CD4-positive, alpha-beta T cell (primary cell): ENCODE data around the gene FIG4. TPM values are rescaled to one million over a fixed set of nuclear protein-coding genes. Genes with fewer than 3 reads are reported as not detected.

Source experiments
- ATAC-seq: fragments of 200-7000 bp; cut with Tn5 transposase; one replicate; pipeline ENCODE4 v1.10.0; 2022; ENCODE audit warnings: mild to moderate bottlenecking; ENCODE audit not compliant: poor library complexity
- CTCF ChIA-PET: fragments of 350-600 bp; sonication (Branson Sonifier 250); formaldehyde crosslinking; loops from one replicate; lab custom pipeline; 2021; ENCODE audit warnings: antibody characterized with exemption, inconsistent platforms; lab: Charles Lee
- POLR2A ChIA-PET: fragments of 350-600 bp; sonication (Branson Sonifier 250); formaldehyde crosslinking; loops from one replicate; lab custom pipeline; 2021; ENCODE audit warnings: antibody characterized with exemption, inconsistent platforms; lab: Charles Lee
- DNase-seq, 14 experiments: peaks; one replicate each; pipeline ENCODE4 v3.0.0-alpha.2; 2013 to 2020; ENCODE audit warnings: mixed read lengths in 2 of 14
- H3K27ac ChIP-seq, 2 donors: one replicate each; pipeline versions ENCODE4 v1.5.1 to v1.7.0; 2013; ENCODE audit warnings: low read length in 2 of 2, low read depth in 1 of 2, mild to moderate bottlenecking in 1 of 2
- H3K27me3 ChIP-seq, 2 experiments: 1 replicate in 1 of 2; 2 replicates in 1 of 2; pipeline versions ENCODE4 v1.6.1 to v1.7.0; 2013; ENCODE audit warnings: low read length in 2 of 2, control low read depth in 1 of 2, mild to moderate bottlenecking in 1 of 2, moderate library complexity in 1 of 2; ENCODE audit not compliant: insufficient read depth in 2 of 2, control insufficient read depth in 1 of 2
- H3K36me3 ChIP-seq: one replicate; pipeline ENCODE4 v1.6.1; 2013; ENCODE audit warnings: low read length, control low read depth; ENCODE audit not compliant: insufficient read depth
- H3K4me1 ChIP-seq: one replicate; pipeline ENCODE4 v1.6.1; 2013; ENCODE audit warnings: low read length, control low read depth; ENCODE audit not compliant: insufficient read depth
- H3K4me3 ChIP-seq: one replicate; pipeline ENCODE4 v1.5.1; 2013; ENCODE audit warnings: mild to moderate bottlenecking, low read length, moderate library complexity
- H3K9me3 ChIP-seq, 2 experiments: 1 replicate in 1 of 2; 2 replicates in 1 of 2; pipeline versions ENCODE4 v1.6.1 to v1.7.0; 2013; ENCODE audit warnings: low read length in 2 of 2, mild to moderate bottlenecking in 2 of 2, control low read depth in 1 of 2, moderate library complexity in 1 of 2; ENCODE audit not compliant: control insufficient read depth in 1 of 2, insufficient read depth in 1 of 2
- H3K27ac Mint-ChIP-seq: one replicate; pipeline ENCODE4 v1.8.0; 2020; ENCODE audit warnings: mixed read lengths
- H3K27me3 Mint-ChIP-seq: one replicate; pipeline ENCODE4 v1.8.0; 2021; ENCODE audit warnings: mixed read lengths
- H3K36me3 Mint-ChIP-seq: one replicate; pipeline ENCODE4 v1.8.0; 2021; ENCODE audit warnings: low read depth, mixed read lengths
- H3K4me1 Mint-ChIP-seq: one replicate; pipeline ENCODE4 v1.8.0; 2021; ENCODE audit warnings: low read depth, mixed read lengths
- H3K4me3 Mint-ChIP-seq: one replicate; pipeline ENCODE4 v1.8.0; 2020; ENCODE audit warnings: mild to moderate bottlenecking, mixed read lengths
- H3K9me3 Mint-ChIP-seq: one replicate; pipeline ENCODE4 v1.8.0; 2020; ENCODE audit warnings: mixed read lengths
- intact Hi-C, 2 experiments: fragments of 100-400 bp; cut with DNase I in 1 of 2; cut with micrococcal nuclease in 1 of 2; formaldehyde crosslinking; loops; one replicate each; pipeline versions ENCODE4 v1.15.1 to v1.9.0; 2023 to 2025; cut with DNase I, micrococcal nuclease
- total RNA-seq, 174 experiments: library from RNA in 2 of 174; stranded (reverse) in 2 of 174; gene quantifications; one replicate each; pipeline ENCODE4 v1.2.3 and lab custom pipeline; 2021 to 2026
- TF ChIP-seq, protein P1 (sequence below): fragments of 200-600 bp; IDR thresholded peaks from one replicate; pipeline ENCODE4 v1.8.0; 2022; ENCODE audit warnings: antibody characterized with exemption, mild to moderate bottlenecking

FIG4 gene
- total RNA-seq, 2 experiments from 2014 or later: 3.3 to 4.0 TPM

DNA sequence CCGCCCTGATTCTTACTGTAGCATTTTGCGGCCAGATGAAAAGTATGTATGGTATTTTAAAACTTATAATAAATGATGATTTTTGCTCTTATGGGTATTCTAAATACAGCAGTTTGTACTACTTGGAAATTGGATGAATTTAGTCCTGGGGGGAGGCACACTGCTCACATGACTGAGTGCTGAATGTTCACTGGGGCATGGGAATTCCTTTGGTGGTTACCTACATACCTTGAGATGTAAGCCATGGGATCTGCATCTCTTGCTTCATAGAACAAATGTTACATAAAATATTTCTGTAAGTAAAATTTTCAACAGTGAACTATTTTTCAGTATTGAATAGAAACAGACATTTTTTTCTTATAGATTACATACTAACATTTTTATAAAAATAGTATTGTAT, 71.1 kb downstream of the FIG4 start:
- no peak overlapping the region for H3K27ac Mint-ChIP-seq
- Histone ChIP-seq H3K4me3 (no peak overlapping the region), H3K36me3 (peaks cover 14% of the 10 kb centered on the region), H3K27ac (no peak overlapping the region), H3K27me3 (no peaks in the 10 kb centered on the region), H3K9me3 (no peaks in the 10 kb centered on the region), H3K4me1 (peaks cover 5% of the 10 kb centered on the region)
- no peak overlapping the region for H3K4me3 Mint-ChIP-seq
- peaks cover under 1% of the 10 kb centered on the region for H3K9me3 Mint-ChIP-seq
- intact Hi-C loops: no loop called here
- H3K4me1 Mint-ChIP-seq: peaks cover 18% of the 10 kb centered on the region
- H3K27me3 Mint-ChIP-seq: no peaks in the 10 kb centered on the region
- ChIA-PET CTCF (no interaction called here), POLR2A (no interaction called here)
- DNase-seq (no peak), ATAC-seq (no peak)
- peaks cover 78% of the 10 kb centered on the region for H3K36me3 Mint-ChIP-seq
- TF ChIP-seq, protein P1, sequence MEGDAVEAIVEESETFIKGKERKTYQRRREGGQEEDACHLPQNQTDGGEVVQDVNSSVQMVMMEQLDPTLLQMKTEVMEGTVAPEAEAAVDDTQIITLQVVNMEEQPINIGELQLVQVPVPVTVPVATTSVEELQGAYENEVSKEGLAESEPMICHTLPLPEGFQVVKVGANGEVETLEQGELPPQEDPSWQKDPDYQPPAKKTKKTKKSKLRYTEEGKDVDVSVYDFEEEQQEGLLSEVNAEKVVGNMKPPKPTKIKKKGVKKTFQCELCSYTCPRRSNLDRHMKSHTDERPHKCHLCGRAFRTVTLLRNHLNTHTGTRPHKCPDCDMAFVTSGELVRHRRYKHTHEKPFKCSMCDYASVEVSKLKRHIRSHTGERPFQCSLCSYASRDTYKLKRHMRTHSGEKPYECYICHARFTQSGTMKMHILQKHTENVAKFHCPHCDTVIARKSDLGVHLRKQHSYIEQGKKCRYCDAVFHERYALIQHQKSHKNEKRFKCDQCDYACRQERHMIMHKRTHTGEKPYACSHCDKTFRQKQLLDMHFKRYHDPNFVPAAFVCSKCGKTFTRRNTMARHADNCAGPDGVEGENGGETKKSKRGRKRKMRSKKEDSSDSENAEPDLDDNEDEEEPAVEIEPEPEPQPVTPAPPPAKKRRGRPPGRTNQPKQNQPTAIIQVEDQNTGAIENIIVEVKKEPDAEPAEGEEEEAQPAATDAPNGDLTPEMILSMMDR: no peak

DNA sequence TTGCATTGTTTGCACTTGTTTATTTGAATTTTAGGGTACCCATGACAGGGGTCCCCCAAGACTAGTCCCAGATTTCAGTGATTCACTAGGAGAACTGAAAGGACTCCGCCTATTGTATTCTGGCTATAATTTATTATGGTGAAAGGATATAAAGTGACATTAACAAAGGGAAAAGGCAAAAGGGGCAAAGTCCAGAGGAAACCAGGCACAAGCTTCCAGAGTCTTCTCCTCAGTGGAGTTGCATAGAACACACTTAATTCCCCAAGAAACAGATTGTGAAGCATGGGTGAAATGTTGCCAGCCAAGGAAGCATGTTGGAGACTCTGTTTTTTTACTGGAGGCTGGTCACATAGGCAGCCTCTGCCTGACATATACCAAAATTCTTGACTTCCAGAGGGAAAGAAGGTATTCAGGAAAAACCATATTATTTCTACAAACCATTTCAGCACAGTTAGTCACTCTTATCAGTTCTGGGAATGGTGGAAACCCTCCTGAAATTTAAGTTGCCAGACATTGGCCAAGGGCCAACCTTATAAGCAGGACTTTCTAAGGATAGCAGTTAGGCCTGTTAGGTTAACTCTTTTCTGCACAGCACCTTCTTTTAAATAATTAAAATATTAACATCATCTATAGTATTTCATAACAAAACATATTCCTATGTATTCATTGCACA, 71.8 kb downstream of the FIG4 start:
- Mint-ChIP-seq H3K4me3 (no peak overlapping the region), H3K27ac (no peak overlapping the region), H3K9me3 (no peaks in the 10 kb centered on the region), H3K4me1 (peaks cover 18% of the 10 kb centered on the region), H3K36me3 (peaks cover 78% of the 10 kb centered on the region), H3K27me3 (no peaks in the 10 kb centered on the region)
- POLR2A ChIA-PET: interaction anchor here (0.9 kb wide), 1 partner anchor 19 kb away, joined by 3 read pairs; no protein-coding TSS in a partner anchor
- TF ChIP-seq, protein P1: no peak
- Histone ChIP-seq H3K4me1 (peaks cover 5% of the 10 kb centered on the region), H3K27ac (no peak overlapping the region), H3K9me3 (no peaks in the 10 kb centered on the region), H3K36me3 (peaks cover 22% of the 10 kb centered on the region), H3K27me3 (no peaks in the 10 kb centered on the region), H3K4me3 (no peak overlapping the region)
- CTCF ChIA-PET: no interaction called here
- ATAC-seq (no peak), DNase-seq (no peak)
- intact Hi-C loops: no loop called here

DNA sequence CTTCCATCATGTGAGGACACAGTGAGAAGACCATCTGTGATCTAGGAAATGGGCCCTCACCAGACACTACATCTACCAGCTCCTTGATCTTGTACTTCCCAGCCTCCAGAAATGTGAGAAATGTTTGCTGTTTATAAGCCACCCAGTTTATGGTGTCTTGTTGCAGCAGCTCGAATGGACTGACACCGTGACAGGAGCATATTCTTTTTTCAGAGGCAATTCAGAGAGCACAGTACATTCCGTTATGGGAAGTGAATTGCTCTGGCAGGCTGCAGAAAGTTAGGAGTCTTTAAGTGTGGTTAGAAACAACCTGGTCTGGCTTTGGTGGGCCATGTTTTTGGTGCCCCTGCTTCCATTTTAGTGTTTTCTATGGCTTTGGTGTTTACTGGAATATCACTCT, 75.1 kb downstream of the FIG4 start:
- intact Hi-C loops: no loop called here
- Mint-ChIP-seq H3K36me3 (peaks cover 74% of the 10 kb centered on the region), H3K4me1 (no peaks in the 10 kb centered on the region), H3K27ac (no peak overlapping the region), H3K9me3 (no peaks in the 10 kb centered on the region), H3K27me3 (no peaks in the 10 kb centered on the region), H3K4me3 (no peak overlapping the region)
- ChIA-PET POLR2A (no interaction called here), CTCF (no interaction called here)
- Histone ChIP-seq H3K27me3 (no peaks in the 10 kb centered on the region), H3K36me3 (peaks cover 26% of the 10 kb centered on the region), H3K27ac (no peak overlapping the region), H3K4me3 (no peak overlapping the region), H3K9me3 (no peaks in the 10 kb centered on the region), H3K4me1 (no peaks in the 10 kb centered on the region)
- TF ChIP-seq, protein P1: no peak
- no peak for DNase-seq
- ATAC-seq: no peak
